ENCODE results near the gene CLPTM1.
"Not testable (repeated sequence)": the region's sequence is repeated elsewhere in the genome, so short reads cannot be mapped to it uniquely, and the experiment has no call there.

DNA sequence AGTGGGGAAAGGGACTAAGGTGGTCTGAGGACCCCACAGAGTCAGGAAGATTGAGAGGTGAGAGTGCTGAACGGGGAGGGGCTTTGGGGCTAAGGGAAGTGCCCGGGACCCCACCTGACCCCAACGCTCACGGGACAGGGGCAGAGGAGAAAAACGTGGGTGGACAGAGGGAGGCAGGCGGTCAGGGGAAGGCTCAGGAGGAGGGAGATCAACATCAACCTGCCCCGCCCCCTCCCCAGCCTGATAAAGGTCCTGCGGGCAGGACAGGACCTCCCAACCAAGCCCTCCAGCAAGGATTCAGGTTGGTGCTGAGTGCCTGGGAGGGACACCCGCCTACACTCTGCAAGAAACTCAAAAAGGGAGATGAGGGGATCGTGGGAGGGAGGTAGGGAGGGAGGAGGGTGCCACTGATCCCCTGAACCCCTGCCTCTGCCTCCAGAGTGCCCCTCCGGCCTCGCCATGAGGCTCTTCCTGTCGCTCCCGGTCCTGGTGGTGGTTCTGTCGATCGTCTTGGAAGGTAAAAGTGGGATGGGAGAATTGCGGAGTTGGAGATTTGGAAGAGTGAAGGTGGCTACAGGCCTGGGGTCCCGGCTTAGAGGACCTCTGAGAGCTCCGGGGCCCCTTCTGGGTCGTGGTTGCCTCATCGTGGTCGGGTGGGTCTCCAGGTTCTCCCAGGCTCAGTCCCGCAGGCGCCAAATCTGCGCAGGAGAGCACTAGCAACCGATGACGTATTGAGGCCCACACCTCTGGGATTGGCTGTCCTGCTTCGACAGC is 40.6 kb upstream of the CLPTM1 start, which contains the start of gene APOC1:
- TF ChIP-seq, protein P1, sequence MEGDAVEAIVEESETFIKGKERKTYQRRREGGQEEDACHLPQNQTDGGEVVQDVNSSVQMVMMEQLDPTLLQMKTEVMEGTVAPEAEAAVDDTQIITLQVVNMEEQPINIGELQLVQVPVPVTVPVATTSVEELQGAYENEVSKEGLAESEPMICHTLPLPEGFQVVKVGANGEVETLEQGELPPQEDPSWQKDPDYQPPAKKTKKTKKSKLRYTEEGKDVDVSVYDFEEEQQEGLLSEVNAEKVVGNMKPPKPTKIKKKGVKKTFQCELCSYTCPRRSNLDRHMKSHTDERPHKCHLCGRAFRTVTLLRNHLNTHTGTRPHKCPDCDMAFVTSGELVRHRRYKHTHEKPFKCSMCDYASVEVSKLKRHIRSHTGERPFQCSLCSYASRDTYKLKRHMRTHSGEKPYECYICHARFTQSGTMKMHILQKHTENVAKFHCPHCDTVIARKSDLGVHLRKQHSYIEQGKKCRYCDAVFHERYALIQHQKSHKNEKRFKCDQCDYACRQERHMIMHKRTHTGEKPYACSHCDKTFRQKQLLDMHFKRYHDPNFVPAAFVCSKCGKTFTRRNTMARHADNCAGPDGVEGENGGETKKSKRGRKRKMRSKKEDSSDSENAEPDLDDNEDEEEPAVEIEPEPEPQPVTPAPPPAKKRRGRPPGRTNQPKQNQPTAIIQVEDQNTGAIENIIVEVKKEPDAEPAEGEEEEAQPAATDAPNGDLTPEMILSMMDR (IDR thresholded peaks at IDR 0.05), result not testable (repeated sequence)
- not testable (repeated sequence) for TF ChIP-seq POLR2AphosphoS5, POLR2A (IDR thresholded peaks at IDR 0.05)

Data from breast epithelium (tissue), 3 donors.